22Rv1 (cell line): ENCODE results near the gene RPL22.
A peak's percentile ranks its signal among the peaks of the same experiment; 100 is the strongest.

Experiments
- H3K27ac ChIP-seq: fragments of 450-650 bp; 2 replicates; pipeline ENCODE4 v1.5.1; 2017
- CTCF ChIP-seq: fragments of 450-650 bp; IDR thresholded peaks from 2 replicates; pipeline ENCODE4 v1.5.1; 2017; ENCODE audit warnings: mild to moderate bottlenecking
- ZFX ChIP-seq: fragments of 450-650 bp; IDR thresholded peaks from 2 replicates; pipeline ENCODE4 v1.6.1; 2017; ENCODE audit warnings: antibody characterized with exemption, borderline replicate concordance

Gene RPL22

GRCh38 chr1:6223617-6224016, 24.2 kb upstream of the RPL22 start:
- no peak for TF ChIP-seq CTCF
- TF ChIP-seq ZFX = no peak
- no peak overlapping the region for H3K27ac ChIP-seq

GRCh38 chr1:6222636-6223035, 23.2 kb upstream of the RPL22 start:
- no peak overlapping the region for H3K27ac ChIP-seq
- TF ChIP-seq ZFX (no peak), CTCF (no peak)

- TF ChIP-seq CTCF (no peak), ZFX (no peak)
- H3K27ac ChIP-seq = no peak overlapping the region
Observed at GRCh38 chr1:6221210-6221784, 21.9 kb upstream of the RPL22 start.

GRCh38 chr1:6220236-6220635, 20.8 kb upstream of the RPL22 start:
- TF ChIP-seq ZFX (no peak), CTCF (no peak)
- peak overlapping the region; percentile 26; the same call in 1 of the 2 replicates for H3K27ac ChIP-seq

- H3K27ac ChIP-seq = 0 out of 2 replicates have a peak overlapping the region, but pooled peaks have one; percentile 26
Observed at GRCh38 chr1:6219641-6220040, 20.2 kb upstream of the RPL22 start.

- TF ChIP-seq CTCF (no peak), ZFX (no peak)
Observed at GRCh38 chr1:6218375-6219164, 19.2 kb upstream of the RPL22 start.

GRCh38 chr1:6212193-6212959, 13.0 kb upstream of the RPL22 start:
- TF ChIP-seq ZFX (no peak), CTCF (no peak)
- no peak overlapping the region for H3K27ac ChIP-seq

More at GRCh38 chr1:6218375-6219164, 19.2 kb upstream of the RPL22 start:
- H3K27ac ChIP-seq = no peak overlapping the region
